Smooth muscle cell (in vitro differentiated cells): ENCODE results near the gene SCD5. TPM values are rescaled to one million over a fixed set of nuclear protein-coding genes. Genes with fewer than 3 reads are reported as not detected.
A peak's percentile ranks its signal among the peaks of the same experiment; 100 is the strongest.
"Not testable (repeated sequence)": the region's sequence is repeated elsewhere in the genome, so short reads cannot be mapped to it uniquely, and the experiment has no call there.

Source experiments
- DNase-seq: peaks from one replicate; lab custom pipeline; 2025; ENCODE audit not compliant: unreplicated experiment; lab: John Stamatoyannopoulos, UW
- H2AFZ ChIP-seq: fragments of 200-600 bp; sonication (generic); 2 replicates; pipeline ENCODE4 v1.6.0; 2016; ENCODE audit warnings: antibody characterized with exemption, low read depth, mild to moderate bottlenecking
- H3F3A ChIP-seq: fragments of 200-600 bp; sonication (generic); 2 replicates; pipeline ENCODE4 v1.6.0; 2017; ENCODE audit warnings: antibody characterized with exemption, low read depth
- H3K27ac ChIP-seq: fragments of 200-600 bp; sonication (generic); 2 replicates; pipeline ENCODE4 v1.5.1; 2016; ENCODE audit warnings: low read depth, mild to moderate bottlenecking
- H3K27me3 ChIP-seq: fragments of 200-600 bp; sonication (generic); 2 replicates; pipeline ENCODE4 v1.6.1; 2016; ENCODE audit warnings: low read depth, mild to moderate bottlenecking
- H3K36me3 ChIP-seq: fragments of 200-600 bp; sonication (generic); 2 replicates; pipeline ENCODE4 v1.5.1; 2016; ENCODE audit warnings: low read depth
- H3K4me1 ChIP-seq: fragments of 200-600 bp; sonication (generic); 2 replicates; pipeline ENCODE4 v1.5.1; 2016; ENCODE audit warnings: low read depth
- H3K4me2 ChIP-seq: fragments of 200-600 bp; sonication (generic); 2 replicates; pipeline ENCODE4 v1.6.0; 2016; ENCODE audit warnings: mild to moderate bottlenecking
- H3K4me3 ChIP-seq: fragments of 200-600 bp; sonication (generic); 2 replicates; pipeline ENCODE4 v1.5.1; 2016; ENCODE audit warnings: mild to moderate bottlenecking
- H3K79me2 ChIP-seq: fragments of 200-600 bp; sonication (generic); 2 replicates; pipeline ENCODE4 v1.6.0; 2016; ENCODE audit warnings: low read depth, mild to moderate bottlenecking
- H3K9ac ChIP-seq: fragments of 200-600 bp; sonication (generic); 2 replicates; pipeline ENCODE4 v1.6.0; 2016; ENCODE audit warnings: low read depth
- H3K9me3 ChIP-seq: fragments of 200-600 bp; sonication (generic); replicated peaks from 2 replicates; pipeline ENCODE4 v1.5.1; 2016; ENCODE audit warnings: low read depth
- H4K20me1 ChIP-seq: fragments of 200-600 bp; sonication (generic); 2 replicates; pipeline ENCODE4 v1.6.0; 2016; ENCODE audit warnings: low read depth
- CTCF ChIP-seq: fragments of 200-600 bp; sonication (generic); IDR thresholded peaks from 2 replicates; pipeline ENCODE4 v1.5.1; 2017; ENCODE audit warnings: borderline replicate concordance, mild to moderate bottlenecking, antibody characterized with exemption; ENCODE audit not compliant: insufficient read depth, poor library complexity, severe bottlenecking
- WGBS: methylation state at CpG from one replicate; pipeline ENCODE4 v1.1.7; 2016; ENCODE audit warnings: low lambda C conversion rate; 5-methylcytosine and 5-hydroxymethylcytosine counted together
- polyA plus RNA-seq: library from polyadenylated mRNA; unstranded; fragments of >200 nt; fragmentation: Nextera tagmentation; extraction: Ambion mirVana; gene quantifications from 2 replicates; pipeline ENCODE4 v1.2.1, GENCODE V29; 2016
- total RNA-seq: library from RNA; depleted of rRNA; stranded (reverse); fragments of >200 nt; gene quantifications from 2 replicates; pipeline ENCODE4 v1.2.3, GENCODE V29; 2014

SCD5 gene
- total and polyA plus RNA-seq, 2 experiments from 2014 or later: 9.2 to 24.3 TPM

DNA sequence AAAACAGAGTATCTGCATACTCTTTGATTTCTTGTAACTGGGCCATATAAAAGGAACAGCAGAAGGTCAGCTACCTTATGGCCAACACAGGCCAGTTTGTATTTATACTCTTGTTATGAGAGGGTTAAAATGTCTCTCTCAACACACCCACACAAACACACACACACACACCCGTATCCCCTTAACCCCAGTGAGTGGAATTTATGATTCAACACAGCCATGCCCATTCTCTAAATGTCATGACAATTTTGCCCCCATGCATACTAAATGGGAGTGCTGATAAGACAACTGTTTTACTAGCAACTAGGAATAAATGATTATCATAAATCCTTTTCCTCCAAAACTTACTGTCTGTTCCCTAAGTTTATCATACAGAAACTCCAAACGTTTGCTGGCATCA is 22.1 kb upstream of the SCD5 start:
- 22% methylated on average over 2 of the region's 2 CpGs for WGBS
- no peak for TF ChIP-seq CTCF

DNA sequence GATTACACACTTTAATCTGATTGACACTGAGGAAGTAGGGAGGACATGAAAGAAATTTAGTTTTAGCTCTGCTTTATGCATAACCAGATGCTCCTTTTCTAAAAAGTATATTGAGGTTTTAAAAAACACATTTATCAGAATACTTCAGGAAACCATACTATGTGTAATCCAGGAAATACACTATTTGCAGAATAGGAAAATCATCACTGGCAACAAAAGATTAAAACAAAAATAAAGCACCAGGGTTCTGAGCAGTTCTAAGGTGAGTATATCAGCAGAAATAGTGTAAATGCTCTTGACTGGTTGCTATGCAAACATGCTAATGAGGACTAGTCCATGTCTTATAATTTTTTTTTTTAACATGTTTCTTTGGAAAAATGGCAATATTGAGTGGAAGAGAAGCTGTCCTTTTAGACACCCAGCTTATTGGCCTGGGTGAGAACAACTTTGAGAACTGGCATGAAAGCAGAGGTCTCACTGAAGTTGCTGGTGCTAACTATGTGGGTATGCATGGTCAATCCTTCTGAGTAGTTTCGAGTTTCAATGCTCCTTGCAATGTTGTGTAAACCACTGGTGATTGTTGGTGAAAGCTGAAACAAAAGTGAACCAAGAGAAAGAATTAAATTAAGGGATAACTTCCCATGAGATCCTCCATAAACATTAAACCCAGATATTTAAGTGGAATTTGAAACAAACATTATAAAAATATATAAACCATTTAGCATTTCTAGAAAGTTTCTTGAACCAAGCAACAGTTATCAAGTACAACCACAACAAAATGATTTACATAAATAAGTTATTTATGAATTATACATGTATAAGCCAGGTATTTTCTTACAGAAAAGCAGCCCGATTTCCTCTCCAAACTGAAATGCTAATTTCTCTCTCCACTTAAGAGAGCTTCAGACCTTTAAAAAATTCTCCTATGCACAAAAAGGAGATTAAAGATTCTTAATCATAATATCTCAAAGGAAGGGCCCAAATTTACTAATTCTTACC is 20.4 kb upstream of the SCD5 start:
- TF ChIP-seq CTCF: no peak
- no peaks in the 10 kb centered on the region for H3K9me3 ChIP-seq
- peaks cover 50% of the 10 kb centered on the region for H4K20me1 ChIP-seq
- DNase-seq: no peak
- H3K4me3 ChIP-seq: no peak overlapping the region
- H2AFZ ChIP-seq: no peak overlapping the region
- H3K9ac ChIP-seq: no peak overlapping the region
- H3K27me3 ChIP-seq: no peaks in the 10 kb centered on the region
- H3K36me3 ChIP-seq: peaks cover 36% of the 10 kb centered on the region
- H3F3A ChIP-seq: peaks cover 39% of the 10 kb centered on the region
- H3K27ac ChIP-seq: peak overlapping the region; percentile 23
- no peaks in the 10 kb centered on the region for H3K79me2 ChIP-seq
- WGBS: 94% methylated on average over 2 of the region's 2 CpGs
- peaks cover 7% of the 10 kb centered on the region for H3K4me1 ChIP-seq
- H3K4me2 ChIP-seq: no peak overlapping the region

More for the DNA sequence above, 22.1 kb upstream of the SCD5 start:
- Histone ChIP-seq H3K9ac (no peak overlapping the region), H3K27me3 (no peaks in the 10 kb centered on the region), H3K79me2 (no peaks in the 10 kb centered on the region), H3K27ac (peak overlapping the region; percentile 22), H3K9me3 (no peaks in the 10 kb centered on the region), H3K4me3 (no peak overlapping the region), H3K4me2 (no peak overlapping the region), H4K20me1 (peaks cover 57% of the 10 kb centered on the region), H2AFZ (no peak overlapping the region), H3K4me1 (no peaks in the 10 kb centered on the region), H3F3A (peaks cover 38% of the 10 kb centered on the region), H3K36me3 (peaks cover 46% of the 10 kb centered on the region)
- DNase-seq: no peak

DNA sequence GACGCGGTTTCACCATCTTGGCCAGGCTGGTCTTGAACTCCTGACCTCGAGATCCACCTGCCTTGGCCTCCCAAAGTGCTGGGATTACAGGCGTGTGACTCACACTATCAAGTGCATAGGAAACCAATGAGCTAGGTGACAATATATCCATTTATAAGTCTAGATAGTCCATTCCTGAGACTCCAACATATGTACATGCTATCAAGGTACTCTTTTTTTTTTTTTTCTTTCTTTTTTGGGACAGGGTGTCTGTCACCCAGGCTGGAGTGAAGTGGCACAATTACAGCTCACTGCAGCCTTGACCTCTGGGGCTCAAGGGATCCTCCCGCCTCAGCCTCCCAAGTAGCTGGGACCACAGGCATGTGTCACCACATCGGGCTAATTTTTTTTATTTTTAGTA is 18.3 kb upstream of the SCD5 start:
- Histone ChIP-seq H3K4me1 (peaks cover 12% of the 10 kb centered on the region), H3F3A (peaks cover 43% of the 10 kb centered on the region), H4K20me1 (peaks cover 30% of the 10 kb centered on the region), H3K36me3 (peaks cover 21% of the 10 kb centered on the region)
- not testable (repeated sequence) for H3K9me3 ChIP-seq, H3K27ac ChIP-seq, H3K9ac ChIP-seq, H3K4me2 ChIP-seq, DNase-seq, H3K79me2 ChIP-seq, H2AFZ ChIP-seq, H3K4me3 ChIP-seq, H3K27me3 ChIP-seq
- WGBS: 98% methylated on average over 6 of the region's 6 CpGs

DNA sequence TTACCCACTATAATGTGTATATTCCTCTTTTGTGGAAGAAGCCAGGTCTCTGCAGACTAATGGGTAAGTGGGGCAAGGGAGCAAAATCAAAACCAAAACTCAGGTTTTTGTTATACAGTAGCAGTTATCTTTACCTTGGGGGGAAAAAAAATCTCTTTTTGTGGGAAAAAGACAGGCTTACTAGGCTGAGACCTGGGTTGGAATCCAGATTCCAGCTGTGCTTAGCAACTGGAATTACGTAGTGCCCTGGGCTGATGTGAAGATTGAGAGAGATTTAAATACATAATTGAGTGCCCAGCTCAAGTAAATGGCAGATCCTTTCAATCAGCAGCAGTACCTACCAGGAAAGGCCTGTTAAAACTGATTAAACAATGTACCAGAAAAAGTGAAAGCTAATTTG is 15.4 kb upstream of the SCD5 start:
- Histone ChIP-seq H2AFZ (no peak overlapping the region), H3K9ac (no peak overlapping the region)

More for the DNA sequence above, 15.4 kb upstream of the SCD5 start:
- H3K27ac ChIP-seq: peak overlapping the region; percentile 33
- peaks cover 10% of the 10 kb centered on the region for H3K36me3 ChIP-seq
- H3K4me1 ChIP-seq: peaks cover 13% of the 10 kb centered on the region
- H3F3A ChIP-seq: peaks cover 39% of the 10 kb centered on the region
- H3K79me2 ChIP-seq: no peaks in the 10 kb centered on the region
- peaks cover 19% of the 10 kb centered on the region for H4K20me1 ChIP-seq
- no peaks in the 10 kb centered on the region for H3K9me3 ChIP-seq
- 48% methylated on average over 1 of the region's 1 CpG for WGBS
- no peak overlapping the region for H3K4me2 ChIP-seq
- H3K4me3 ChIP-seq: no peak overlapping the region
- no peaks in the 10 kb centered on the region for H3K27me3 ChIP-seq
- DNase-seq: no peak
- no peak for TF ChIP-seq CTCF
